ENCODE measurements around the gene WDR73.
A peak's percentile ranks its signal among the peaks of the same experiment; 100 is the strongest.
"Not testable (repeated sequence)": the region's sequence is repeated elsewhere in the genome, so short reads cannot be mapped to it uniquely, and the experiment has no call there.

WDR73 gene

GRCh38 chr15:84648539-84648938 lies 5.5 kb downstream of the WDR73 start:
- Histone ChIP-seq H3K36me3 (ENCODE audit: insufficient read depth, low read length) (peaks cover 62% of the 10 kb centered on the region), H3K9me3 (ENCODE audit: low read length) (no peaks in the 10 kb centered on the region), H3K4me1 (ENCODE audit: insufficient read depth, low read length) (peaks cover 8% of the 10 kb centered on the region), H3K27me3 (ENCODE audit: insufficient read depth, low read length) (no peaks in the 10 kb centered on the region), H2AFZ (ENCODE audit: low read depth, low read length) (no peak overlapping the region), H3K4me3 (ENCODE audit: low read length) (no peak overlapping the region)

GRCh38 chr15:84647726-84648125 lies 6.4 kb downstream of the WDR73 start:
- no peak overlapping the region for H2AFZ ChIP-seq (ENCODE audit: low read depth, low read length)
- no peaks in the 10 kb centered on the region for H3K9me3 ChIP-seq (ENCODE audit: low read length)
- no peaks in the 10 kb centered on the region for H3K27me3 ChIP-seq (ENCODE audit: insufficient read depth, low read length)
- peaks cover 2% of the 10 kb centered on the region for H3K4me1 ChIP-seq (ENCODE audit: insufficient read depth, low read length)
- H3K4me3 ChIP-seq (ENCODE audit: low read length) = no peak overlapping the region
- peaks cover 68% of the 10 kb centered on the region for H3K36me3 ChIP-seq (ENCODE audit: insufficient read depth, low read length)

- Histone ChIP-seq H3K4me1 (ENCODE audit: insufficient read depth, low read length) (no peaks in the 10 kb centered on the region), H3K27me3 (ENCODE audit: insufficient read depth, low read length) (no peaks in the 10 kb centered on the region), H2AFZ (ENCODE audit: low read depth, low read length) (no peak overlapping the region), H3K4me3 (ENCODE audit: low read length) (no peak overlapping the region), H3K9me3 (ENCODE audit: low read length) (no peaks in the 10 kb centered on the region), H3K36me3 (ENCODE audit: insufficient read depth, low read length) (peaks cover 75% of the 10 kb centered on the region)
Measured at GRCh38 chr15:84645997-84646396, 8.1 kb downstream of the WDR73 start.

GRCh38 chr15:84645496-84645895 lies 8.6 kb downstream of the WDR73 start:
- H3K27me3 ChIP-seq (ENCODE audit: insufficient read depth, low read length) = no peaks in the 10 kb centered on the region
- no peaks in the 10 kb centered on the region for H3K4me1 ChIP-seq (ENCODE audit: insufficient read depth, low read length)
- H2AFZ ChIP-seq (ENCODE audit: low read depth, low read length) = no peak overlapping the region
- peaks cover 80% of the 10 kb centered on the region for H3K36me3 ChIP-seq (ENCODE audit: insufficient read depth, low read length)
- no peak overlapping the region for H3K4me3 ChIP-seq (ENCODE audit: low read length)
- H3K9me3 ChIP-seq (ENCODE audit: low read length) = no peaks in the 10 kb centered on the region

GRCh38 chr15:84643838-84644237 lies 10.2 kb downstream of the WDR73 start:
- peaks cover 83% of the 10 kb centered on the region for H3K36me3 ChIP-seq (ENCODE audit: insufficient read depth, low read length)

GRCh38 chr15:84642640-84643039 lies 11.4 kb downstream of the WDR73 start:
- H2AFZ ChIP-seq (ENCODE audit: low read depth, low read length); H3K4me1 ChIP-seq (ENCODE audit: insufficient read depth, low read length); H3K4me3 ChIP-seq (ENCODE audit: low read length); H3K9me3 ChIP-seq (ENCODE audit: low read length); H3K27me3 ChIP-seq (ENCODE audit: insufficient read depth, low read length): not testable (repeated sequence)
- H3K36me3 ChIP-seq (ENCODE audit: insufficient read depth, low read length) = peaks cover 80% of the 10 kb centered on the region

More at GRCh38 chr15:84643838-84644237, 10.2 kb downstream of the WDR73 start:
- Histone ChIP-seq H3K27me3 (ENCODE audit: insufficient read depth, low read length) (no peaks in the 10 kb centered on the region), H3K4me3 (ENCODE audit: low read length) (no peak overlapping the region), H3K4me1 (ENCODE audit: insufficient read depth, low read length) (no peaks in the 10 kb centered on the region), H2AFZ (ENCODE audit: low read depth, low read length) (no peak overlapping the region), H3K9me3 (ENCODE audit: low read length) (no peaks in the 10 kb centered on the region)

- not testable (repeated sequence) for H3K9me3 ChIP-seq (ENCODE audit: low read length); H3K4me3 ChIP-seq (ENCODE audit: low read length)
- peaks cover 77% of the 10 kb centered on the region for H3K36me3 ChIP-seq (ENCODE audit: insufficient read depth, low read length)
Measured at GRCh38 chr15:84641871-84642270, 12.2 kb downstream of the WDR73 start.

GRCh38 chr15:84638103-84638502 lies 16.0 kb downstream of the WDR73 start:
- no peaks in the 10 kb centered on the region for H3K27me3 ChIP-seq (ENCODE audit: insufficient read depth, low read length)
- H3K9me3 ChIP-seq (ENCODE audit: low read length) = no peaks in the 10 kb centered on the region
- no peak overlapping the region for H2AFZ ChIP-seq (ENCODE audit: low read depth, low read length)
- no peak overlapping the region for H3K4me3 ChIP-seq (ENCODE audit: low read length)
- H3K36me3 ChIP-seq (ENCODE audit: insufficient read depth, low read length) = peaks cover 57% of the 10 kb centered on the region
- peaks cover 7% of the 10 kb centered on the region for H3K4me1 ChIP-seq (ENCODE audit: insufficient read depth, low read length)

More at GRCh38 chr15:84641871-84642270, 12.2 kb downstream of the WDR73 start:
- not testable (repeated sequence) for H2AFZ ChIP-seq (ENCODE audit: low read depth, low read length); H3K4me1 ChIP-seq (ENCODE audit: insufficient read depth, low read length); H3K27me3 ChIP-seq (ENCODE audit: insufficient read depth, low read length)

GRCh38 chr15:84634228-84634837 lies 19.8 kb downstream of the WDR73 start:
- Histone ChIP-seq H2AFZ (ENCODE audit: low read depth, low read length) (peak overlapping the region; percentile 29), H3K27me3 (ENCODE audit: insufficient read depth, low read length) (no peaks in the 10 kb centered on the region), H3K9me3 (ENCODE audit: low read length) (no peaks in the 10 kb centered on the region), H3K4me3 (ENCODE audit: low read length) (peak overlapping the region; percentile 60), H3K4me1 (ENCODE audit: insufficient read depth, low read length) (peaks cover 17% of the 10 kb centered on the region), H3K36me3 (ENCODE audit: insufficient read depth, low read length) (peaks cover 22% of the 10 kb centered on the region)

GRCh38 chr15:84633311-84634227 lies 20.5 kb downstream of the WDR73 start:
- Histone ChIP-seq H2AFZ (ENCODE audit: low read depth, low read length) (peak overlapping the region; percentile 29), H3K36me3 (ENCODE audit: insufficient read depth, low read length) (peaks cover 19% of the 10 kb centered on the region), H3K4me1 (ENCODE audit: insufficient read depth, low read length) (peaks cover 17% of the 10 kb centered on the region), H3K4me3 (ENCODE audit: low read length) (peak overlapping the region; percentile 60), H3K9me3 (ENCODE audit: low read length) (no peaks in the 10 kb centered on the region), H3K27me3 (ENCODE audit: insufficient read depth, low read length) (no peaks in the 10 kb centered on the region)

GRCh38 chr15:84631706-84632272 lies 22.3 kb downstream of the WDR73 start:
- Histone ChIP-seq H2AFZ (ENCODE audit: low read depth, low read length) (peak overlapping the region; percentile 63), H3K36me3 (ENCODE audit: insufficient read depth, low read length) (peaks cover 8% of the 10 kb centered on the region), H3K27me3 (ENCODE audit: insufficient read depth, low read length) (no peaks in the 10 kb centered on the region), H3K4me1 (ENCODE audit: insufficient read depth, low read length) (peaks cover 17% of the 10 kb centered on the region), H3K9me3 (ENCODE audit: low read length) (no peaks in the 10 kb centered on the region), H3K4me3 (ENCODE audit: low read length) (peak overlapping the region; percentile 86)

GRCh38 chr15:84629033-84629432 lies 25.1 kb downstream of the WDR73 start:
- H2AFZ ChIP-seq (ENCODE audit: low read depth, low read length) = no peak overlapping the region
- no peaks in the 10 kb centered on the region for H3K9me3 ChIP-seq (ENCODE audit: low read length)
- H3K4me3 ChIP-seq (ENCODE audit: low read length) = no peak overlapping the region
- H3K4me1 ChIP-seq (ENCODE audit: insufficient read depth, low read length) = peaks cover 10% of the 10 kb centered on the region
- H3K36me3 ChIP-seq (ENCODE audit: insufficient read depth, low read length) = peaks cover 2% of the 10 kb centered on the region
- no peaks in the 10 kb centered on the region for H3K27me3 ChIP-seq (ENCODE audit: insufficient read depth, low read length)

- H2AFZ ChIP-seq (ENCODE audit: low read depth, low read length) = no peak overlapping the region
- no peaks in the 10 kb centered on the region for H3K27me3 ChIP-seq (ENCODE audit: insufficient read depth, low read length)
- H3K36me3 ChIP-seq (ENCODE audit: insufficient read depth, low read length) = peaks cover 29% of the 10 kb centered on the region
- no peak overlapping the region for H3K4me3 ChIP-seq (ENCODE audit: low read length)
- no peaks in the 10 kb centered on the region for H3K4me1 ChIP-seq (ENCODE audit: insufficient read depth, low read length)
- peaks cover 28% of the 10 kb centered on the region for H3K9me3 ChIP-seq (ENCODE audit: low read length)
Measured at GRCh38 chr15:84625123-84625522, 29.0 kb downstream of the WDR73 start.

All from neuron (in vitro differentiated cells).